Nephron (organoid): ENCODE data around the gene CDH4.

Experiments
- H3K27ac Mint-ChIP-seq, 3 experiments: 2 replicates each; pipeline ENCODE4 v1.8.0; 2020; ENCODE audit warnings: mixed read lengths in 3 of 3, mild to moderate bottlenecking in 2 of 3, moderate library complexity in 1 of 3
- H3K27me3 Mint-ChIP-seq: 2 replicates; pipeline ENCODE4 v1.8.0; 2021; ENCODE audit warnings: low read depth, mild to moderate bottlenecking, moderate library complexity, mixed read lengths
- H3K36me3 Mint-ChIP-seq: 2 replicates; pipeline ENCODE4 v1.8.0; 2020; ENCODE audit warnings: low read depth, mixed read lengths
- H3K4me1 Mint-ChIP-seq: 2 replicates; pipeline ENCODE4 v1.8.0; 2020; ENCODE audit warnings: mixed read lengths
- H3K4me3 Mint-ChIP-seq, 3 experiments: 2 replicates each; pipeline ENCODE4 v1.8.0; 2020; ENCODE audit warnings: mild to moderate bottlenecking in 3 of 3, mixed read lengths in 3 of 3, moderate library complexity in 2 of 3
- H3K9me3 Mint-ChIP-seq: 2 replicates; pipeline ENCODE4 v1.8.0; 2020; ENCODE audit warnings: mixed read lengths
- TF ChIP-seq, protein P1 (sequence below), 3 experiments: fragments of 200-600 bp; sonication (generic); IDR thresholded peaks; one replicate each; pipeline ENCODE4 v1.5.0; 2021; ENCODE audit warnings: antibody characterized with exemption in 3 of 3; ENCODE audit not compliant: unreplicated experiment in 3 of 3

The CDH4 gene

DNA sequence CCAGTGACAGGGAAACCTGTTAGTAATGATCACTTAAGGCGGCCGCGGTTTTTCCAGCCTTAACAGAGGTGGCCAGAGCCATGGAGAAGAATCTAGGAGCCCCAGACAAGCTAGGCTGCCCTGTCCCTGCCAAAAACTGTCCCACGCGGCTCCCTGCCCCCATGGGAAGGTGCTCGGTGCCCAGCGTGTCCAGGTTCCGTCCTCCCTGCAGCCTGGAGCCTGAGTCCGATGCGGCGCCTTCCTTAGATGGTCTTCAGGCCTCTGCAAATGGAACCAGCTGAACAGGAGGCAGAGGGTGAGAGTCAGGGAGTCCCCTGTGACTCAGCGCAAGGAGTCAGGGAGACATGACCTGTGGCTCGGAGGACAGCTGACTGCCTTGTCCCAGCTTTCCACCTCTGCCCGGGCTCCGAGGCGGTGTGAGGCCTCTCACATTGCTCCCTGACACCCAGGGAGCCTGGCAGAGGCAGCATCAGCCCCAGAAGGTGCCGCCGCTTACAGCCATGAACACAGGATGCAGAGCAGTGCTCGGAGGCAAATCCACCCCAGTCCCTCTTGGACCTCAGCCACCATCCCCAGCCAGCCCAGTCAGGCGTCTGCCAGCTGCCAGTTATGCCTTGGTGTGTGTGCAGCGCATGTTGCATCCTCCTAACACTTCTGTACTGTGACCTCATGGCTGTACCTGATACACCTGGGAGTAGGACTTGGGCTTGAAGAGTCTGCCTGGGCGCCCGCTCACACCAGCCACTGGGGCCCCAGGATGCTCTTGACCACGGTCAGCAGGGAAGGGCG lies 377.7 kb downstream of the CDH4 start:
- Mint-ChIP-seq H3K27ac (no peak overlapping the region), H3K9me3 (no peaks in the 10 kb centered on the region), H3K4me1 (peaks cover 30% of the 10 kb centered on the region), H3K27me3 (peaks cover 73% of the 10 kb centered on the region), H3K36me3 (no peaks in the 10 kb centered on the region), H3K4me3 (no peak overlapping the region)
- TF ChIP-seq, protein P1, sequence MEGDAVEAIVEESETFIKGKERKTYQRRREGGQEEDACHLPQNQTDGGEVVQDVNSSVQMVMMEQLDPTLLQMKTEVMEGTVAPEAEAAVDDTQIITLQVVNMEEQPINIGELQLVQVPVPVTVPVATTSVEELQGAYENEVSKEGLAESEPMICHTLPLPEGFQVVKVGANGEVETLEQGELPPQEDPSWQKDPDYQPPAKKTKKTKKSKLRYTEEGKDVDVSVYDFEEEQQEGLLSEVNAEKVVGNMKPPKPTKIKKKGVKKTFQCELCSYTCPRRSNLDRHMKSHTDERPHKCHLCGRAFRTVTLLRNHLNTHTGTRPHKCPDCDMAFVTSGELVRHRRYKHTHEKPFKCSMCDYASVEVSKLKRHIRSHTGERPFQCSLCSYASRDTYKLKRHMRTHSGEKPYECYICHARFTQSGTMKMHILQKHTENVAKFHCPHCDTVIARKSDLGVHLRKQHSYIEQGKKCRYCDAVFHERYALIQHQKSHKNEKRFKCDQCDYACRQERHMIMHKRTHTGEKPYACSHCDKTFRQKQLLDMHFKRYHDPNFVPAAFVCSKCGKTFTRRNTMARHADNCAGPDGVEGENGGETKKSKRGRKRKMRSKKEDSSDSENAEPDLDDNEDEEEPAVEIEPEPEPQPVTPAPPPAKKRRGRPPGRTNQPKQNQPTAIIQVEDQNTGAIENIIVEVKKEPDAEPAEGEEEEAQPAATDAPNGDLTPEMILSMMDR (IDR thresholded peaks at IDR 0.05; ENCODE audit: unreplicated experiment in 3 of 3), result no peak

DNA sequence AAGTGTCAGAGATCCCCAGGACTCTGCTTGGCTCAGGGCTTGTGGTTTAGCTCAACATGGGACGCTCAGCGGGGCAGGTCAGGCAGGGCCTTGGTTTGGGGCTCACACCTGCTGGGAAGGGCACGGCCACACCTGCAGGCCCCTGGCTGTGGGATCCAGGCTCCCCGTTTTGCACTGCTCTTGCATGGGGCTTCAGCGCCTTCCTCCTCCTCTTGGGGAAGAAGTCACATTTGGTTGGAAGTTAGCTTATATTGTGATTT lies 378.3 kb downstream of the CDH4 start:
- Mint-ChIP-seq H3K36me3 (no peaks in the 10 kb centered on the region), H3K4me1 (peaks cover 30% of the 10 kb centered on the region), H3K9me3 (no peaks in the 10 kb centered on the region), H3K27ac (no peak overlapping the region), H3K27me3 (peaks cover 71% of the 10 kb centered on the region), H3K4me3 (no peak overlapping the region)
- TF ChIP-seq, protein P1 (IDR thresholded peaks at IDR 0.05; ENCODE audit: unreplicated experiment in 3 of 3), result no peak

DNA sequence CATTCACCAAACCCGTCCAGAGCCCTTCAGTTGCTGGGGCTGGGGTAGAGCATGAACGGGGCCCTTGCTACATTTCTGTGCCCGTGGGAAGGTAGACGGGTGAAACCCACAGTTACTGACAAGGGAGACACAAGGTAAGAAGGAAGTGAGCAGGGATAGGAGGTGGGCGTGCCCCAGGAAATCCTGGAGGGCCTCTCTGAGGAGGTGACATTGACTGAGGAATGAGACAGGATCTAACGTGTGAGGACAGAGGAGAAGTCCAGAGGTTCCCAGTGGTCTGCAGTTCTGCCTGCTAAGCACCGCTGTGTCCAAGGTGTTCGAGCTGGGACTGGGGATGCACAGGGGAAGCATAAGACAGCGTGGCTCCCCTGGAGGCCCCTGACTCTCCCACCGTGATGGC lies 378.8 kb downstream of the CDH4 start:
- Mint-ChIP-seq H3K4me3 (no peak overlapping the region), H3K27me3 (peaks cover 68% of the 10 kb centered on the region), H3K4me1 (peaks cover 30% of the 10 kb centered on the region), H3K9me3 (no peaks in the 10 kb centered on the region), H3K27ac (no peak overlapping the region), H3K36me3 (no peaks in the 10 kb centered on the region)
- TF ChIP-seq, protein P1 (IDR thresholded peaks at IDR 0.05; ENCODE audit: unreplicated experiment in 3 of 3), result no peak

DNA sequence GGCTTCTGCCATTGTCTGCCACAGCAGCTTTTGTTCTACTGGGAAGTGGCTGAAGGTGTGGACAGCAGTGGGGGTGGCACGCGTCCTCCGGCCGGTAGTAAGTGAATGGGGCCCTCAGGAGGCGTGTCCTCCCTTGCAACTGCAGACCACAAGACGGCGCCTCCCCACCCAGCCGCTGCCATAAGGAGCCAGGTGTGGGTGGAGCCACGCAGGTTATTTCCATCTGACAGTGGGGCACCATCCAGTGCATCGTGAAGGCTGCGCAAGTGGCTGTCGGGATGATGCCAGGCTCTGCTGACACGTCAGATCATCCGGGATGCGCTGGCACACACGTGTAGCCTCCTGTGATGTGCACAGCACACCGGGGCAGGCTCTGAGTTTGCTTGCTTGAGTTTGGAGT lies 379.7 kb downstream of the CDH4 start:
- no peaks in the 10 kb centered on the region for H3K36me3 Mint-ChIP-seq
- no peak overlapping the region for H3K27ac Mint-ChIP-seq
- H3K27me3 Mint-ChIP-seq, result peaks cover 62% of the 10 kb centered on the region
- no peaks in the 10 kb centered on the region for H3K9me3 Mint-ChIP-seq
- TF ChIP-seq, protein P1 (IDR thresholded peaks at IDR 0.05; ENCODE audit: unreplicated experiment in 3 of 3), result no peak
- H3K4me1 Mint-ChIP-seq, result peaks cover 35% of the 10 kb centered on the region
- H3K4me3 Mint-ChIP-seq, result no peak overlapping the region

DNA sequence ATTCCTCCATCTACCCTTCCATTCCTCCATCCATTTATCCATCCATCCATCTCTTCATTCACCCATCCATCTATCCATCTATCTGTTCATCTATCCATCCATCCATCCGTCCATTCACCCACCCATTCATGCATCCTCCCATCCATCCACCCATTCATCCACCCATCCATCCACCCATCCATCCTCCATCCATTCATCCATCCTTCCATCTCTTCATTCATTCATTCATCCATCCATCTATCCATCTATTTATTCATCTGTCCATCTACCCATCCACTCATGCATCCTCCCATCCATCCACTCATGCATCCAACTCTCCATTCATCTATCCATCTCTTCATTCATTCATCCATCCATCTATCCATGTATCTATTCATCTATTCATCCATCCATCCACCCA lies 380.9 kb downstream of the CDH4 start:
- Mint-ChIP-seq H3K4me3 (no peak overlapping the region), H3K27ac (no peak overlapping the region), H3K27me3 (peaks cover 69% of the 10 kb centered on the region), H3K36me3 (no peaks in the 10 kb centered on the region), H3K4me1 (peaks cover 34% of the 10 kb centered on the region), H3K9me3 (no peaks in the 10 kb centered on the region)
- TF ChIP-seq, protein P1 (IDR thresholded peaks at IDR 0.05; ENCODE audit: unreplicated experiment in 3 of 3), result no peak
